Transverse colon (tissue), 4 donors: Measurements from ENCODE around the gene ELFN1.

Source experiments
- POLR2A ChIP-seq: fragments of 450-650 bp; IDR thresholded peaks from one replicate; pipeline ENCODE4 v1.6.1; 2016; ENCODE audit warnings: antibody characterized with exemption, mild to moderate bottlenecking, moderate library complexity
- POLR2AphosphoS5 ChIP-seq, 3 donors: sonication (generic); formaldehyde crosslinking; IDR thresholded peaks; one replicate each; pipeline ENCODE4 v1.6.1; 2016; ENCODE audit warnings: antibody characterized with exemption in 3 of 3
- TF ChIP-seq, protein P1 (sequence below), 5 experiments: fragments of 200-600 bp in 3 of 5; fragments of 450-650 bp in 2 of 5; sonication (generic) in 3 of 5; IDR thresholded peaks; 1 replicate in 2 of 5; 2 replicates in 3 of 5; pipeline ENCODE4 v1.5.1; 2016 to 2017; ENCODE audit warnings: antibody characterized with exemption in 5 of 5, inconsistent platforms in 3 of 5, mild to moderate bottlenecking in 2 of 5, moderate library complexity in 1 of 5

DNA sequence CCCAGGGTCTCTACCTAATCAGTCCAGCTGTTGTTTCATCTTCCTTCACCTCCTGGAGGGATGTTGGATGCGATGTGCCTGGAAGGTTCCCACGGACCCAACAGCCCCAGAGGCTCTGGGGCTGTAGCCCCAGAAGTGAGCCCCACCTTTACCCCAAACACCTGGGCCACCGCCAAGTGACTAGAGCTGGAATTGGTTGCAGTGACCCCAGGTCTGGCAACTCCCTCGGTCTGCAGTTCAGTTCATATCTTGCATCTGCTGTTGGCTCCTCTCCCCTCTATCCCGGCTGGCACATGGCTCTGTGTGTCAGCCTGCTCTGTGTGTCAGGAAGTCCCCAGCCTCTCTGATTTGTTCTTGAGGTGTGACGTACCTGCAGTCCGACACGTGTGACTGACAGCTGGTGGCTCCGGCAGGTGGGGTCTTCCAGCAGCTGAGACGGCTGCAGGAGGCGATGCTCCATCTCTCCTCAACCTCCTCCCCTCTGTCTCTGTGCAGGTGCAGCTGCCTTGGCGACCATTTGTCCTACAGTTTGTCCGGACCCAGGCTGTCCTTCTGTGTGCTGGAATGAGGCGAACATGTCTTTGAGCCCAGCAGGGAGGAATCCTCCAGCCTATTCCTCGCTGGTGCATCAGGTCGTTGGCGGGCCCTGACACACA lies 38.6 kb downstream of the ELFN1 start:
- TF ChIP-seq POLR2A (no peak), POLR2AphosphoS5 (IDR thresholded peaks at IDR 0.05) (no peak)
- TF ChIP-seq, protein P1, sequence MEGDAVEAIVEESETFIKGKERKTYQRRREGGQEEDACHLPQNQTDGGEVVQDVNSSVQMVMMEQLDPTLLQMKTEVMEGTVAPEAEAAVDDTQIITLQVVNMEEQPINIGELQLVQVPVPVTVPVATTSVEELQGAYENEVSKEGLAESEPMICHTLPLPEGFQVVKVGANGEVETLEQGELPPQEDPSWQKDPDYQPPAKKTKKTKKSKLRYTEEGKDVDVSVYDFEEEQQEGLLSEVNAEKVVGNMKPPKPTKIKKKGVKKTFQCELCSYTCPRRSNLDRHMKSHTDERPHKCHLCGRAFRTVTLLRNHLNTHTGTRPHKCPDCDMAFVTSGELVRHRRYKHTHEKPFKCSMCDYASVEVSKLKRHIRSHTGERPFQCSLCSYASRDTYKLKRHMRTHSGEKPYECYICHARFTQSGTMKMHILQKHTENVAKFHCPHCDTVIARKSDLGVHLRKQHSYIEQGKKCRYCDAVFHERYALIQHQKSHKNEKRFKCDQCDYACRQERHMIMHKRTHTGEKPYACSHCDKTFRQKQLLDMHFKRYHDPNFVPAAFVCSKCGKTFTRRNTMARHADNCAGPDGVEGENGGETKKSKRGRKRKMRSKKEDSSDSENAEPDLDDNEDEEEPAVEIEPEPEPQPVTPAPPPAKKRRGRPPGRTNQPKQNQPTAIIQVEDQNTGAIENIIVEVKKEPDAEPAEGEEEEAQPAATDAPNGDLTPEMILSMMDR (IDR thresholded peaks at IDR 0.05) = no peak
